ENCODE measurements around the gene ENKD1. TPM values are rescaled to one million over a fixed set of nuclear protein-coding genes. Genes with fewer than 3 reads are reported as not detected.

ENKD1 gene
- total and polyA plus RNA-seq, 12 donors: 3.0 to 113 (median 18.2) TPM

- no peaks in the 10 kb centered on the region for H3K9me3 ChIP-seq (replicated peaks in 1 of 3)
- DNase-seq: no peak
- H3K27me3 ChIP-seq: peaks cover 23% of the 10 kb centered on the region
- intact Hi-C loops (cut with DNase I): no loop called here
- H3K36me3 ChIP-seq (replicated peaks in 1 of 2): no peaks in the 10 kb centered on the region
- WGBS, 4 donors: 88 to 90% (median 90%) methylated on average over 2 to 4 of the region's 4 CpGs
- peaks cover 6% of the 10 kb centered on the region in 2 donors for H3K4me1 ChIP-seq (replicated peaks in 1 of 2)
- H3K4me3 ChIP-seq: no peak overlapping the region
- no peak overlapping the region for H3K27ac ChIP-seq
- TF ChIP-seq POLR2A (IDR thresholded peaks at IDR 0.05) (no peak), CTCF (IDR thresholded peaks at IDR 0.05) (no peak)
These were observed 14.7 kb downstream of the ENKD1 start for GRCh38 chr16:67651847-67652246.

GRCh38 chr16:67651039-67651438 is 15.5 kb downstream of the ENKD1 start:
- Histone ChIP-seq H3K4me1 (replicated peaks in 1 of 2) (peaks cover 6% of the 10 kb centered on the region in 2 donors), H3K9me3 (replicated peaks in 1 of 3) (no peaks in the 10 kb centered on the region), H3K36me3 (replicated peaks in 1 of 2) (no peaks in the 10 kb centered on the region), H3K4me3 (no peak overlapping the region), H3K27ac (no peak overlapping the region), H3K27me3 (peaks cover 26% of the 10 kb centered on the region)
- TF ChIP-seq POLR2A (IDR thresholded peaks at IDR 0.05) (no peak), CTCF (IDR thresholded peaks at IDR 0.05) (no peak)
- intact Hi-C loops (cut with DNase I): no loop called here
- DNase-seq: no peak
- WGBS, 4 donors: 83 to 95% (median 91%) methylated on average over 4 to 7 of the region's 7 CpGs

- TF ChIP-seq CTCF (IDR thresholded peaks at IDR 0.05) (no peak), POLR2A (IDR thresholded peaks at IDR 0.05) (no peak)
- H3K4me3 ChIP-seq: no peak overlapping the region
- H3K4me1 ChIP-seq (replicated peaks in 1 of 2): peaks cover 6 to 8% of the 10 kb centered on the region in 2 donors
- peaks cover 36% of the 10 kb centered on the region for H3K27me3 ChIP-seq
- no peaks in the 10 kb centered on the region for H3K36me3 ChIP-seq (replicated peaks in 1 of 2)
- H3K27ac ChIP-seq: no peak overlapping the region
- intact Hi-C loops (cut with DNase I): no loop called here
- DNase-seq: no peak
- 63 to 74% (median 69%) methylated on average over 7 to 8 of the region's 8 CpGs for WGBS, 4 donors
- no peaks in the 10 kb centered on the region for H3K9me3 ChIP-seq (replicated peaks in 1 of 3)
These were observed 16.5 kb downstream of the ENKD1 start for GRCh38 chr16:67650023-67650422.

DNA sequence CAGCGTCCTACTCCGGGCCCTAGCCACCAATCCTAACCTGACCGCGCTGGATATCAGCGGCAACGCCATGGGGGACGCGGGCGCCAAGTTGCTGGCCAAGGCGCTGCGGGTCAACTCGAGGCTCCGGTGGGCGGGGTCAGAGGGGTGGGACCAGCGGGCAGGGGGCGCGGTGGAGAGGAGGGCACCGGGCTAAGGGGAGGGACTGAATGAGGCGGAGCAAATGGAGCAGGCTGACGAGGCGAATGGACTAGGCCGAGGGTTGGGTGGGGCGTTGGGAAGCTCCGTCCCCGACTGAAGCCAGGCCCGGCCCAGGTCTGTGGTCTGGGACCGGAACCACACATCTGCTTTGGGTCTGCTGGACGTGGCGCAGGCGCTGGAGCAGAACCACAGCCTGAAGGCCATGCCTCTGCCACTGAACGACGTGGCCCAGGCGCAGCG is 17.0 kb downstream of the ENKD1 start:
- Histone ChIP-seq H3K27ac (no peak overlapping the region), H3K36me3 (replicated peaks in 1 of 2) (no peaks in the 10 kb centered on the region), H3K4me3 (no peak overlapping the region), H3K27me3 (peaks cover 37% of the 10 kb centered on the region), H3K4me1 (replicated peaks in 1 of 2) (peaks cover 6 to 13% of the 10 kb centered on the region in 2 donors), H3K9me3 (replicated peaks in 1 of 3) (no peaks in the 10 kb centered on the region)
- TF ChIP-seq POLR2A (IDR thresholded peaks at IDR 0.05): no peak
- no peak for TF ChIP-seq CTCF (IDR thresholded peaks at IDR 0.05)
- intact Hi-C loops (cut with DNase I): loop anchor here in 1 of 2 donors (5.0 kb wide), 1 partner anchor 102 kb away; no protein-coding TSS in a partner anchor
- WGBS, 4 donors: 13 to 45% (median 25%) methylated on average over 14 to 34 of the region's 34 CpGs
- peak in 2 of 7 donors; percentile 40 to 52 for DNase-seq
